OCI-LY3 (cell line): Measurements from ENCODE around the gene FBXO41.

Experiments
- EZH2phosphoT487 ChIP-seq: fragments of 200-600 bp; shearing (Covaris generic); IDR thresholded peaks from 2 replicates; pipeline ENCODE4 v1.6.1; 2018; ENCODE audit warnings: antibody characterized with exemption, mixed run types, low read depth
- TF ChIP-seq, protein P1 (sequence below): fragments of 200-600, 300-600 bp; sonication (generic); IDR thresholded peaks from 2 replicates; pipeline ENCODE4 v1.5.1; 2014; ENCODE audit warnings: antibody characterized with exemption, low read length, low read depth

- TF ChIP-seq, protein P1, sequence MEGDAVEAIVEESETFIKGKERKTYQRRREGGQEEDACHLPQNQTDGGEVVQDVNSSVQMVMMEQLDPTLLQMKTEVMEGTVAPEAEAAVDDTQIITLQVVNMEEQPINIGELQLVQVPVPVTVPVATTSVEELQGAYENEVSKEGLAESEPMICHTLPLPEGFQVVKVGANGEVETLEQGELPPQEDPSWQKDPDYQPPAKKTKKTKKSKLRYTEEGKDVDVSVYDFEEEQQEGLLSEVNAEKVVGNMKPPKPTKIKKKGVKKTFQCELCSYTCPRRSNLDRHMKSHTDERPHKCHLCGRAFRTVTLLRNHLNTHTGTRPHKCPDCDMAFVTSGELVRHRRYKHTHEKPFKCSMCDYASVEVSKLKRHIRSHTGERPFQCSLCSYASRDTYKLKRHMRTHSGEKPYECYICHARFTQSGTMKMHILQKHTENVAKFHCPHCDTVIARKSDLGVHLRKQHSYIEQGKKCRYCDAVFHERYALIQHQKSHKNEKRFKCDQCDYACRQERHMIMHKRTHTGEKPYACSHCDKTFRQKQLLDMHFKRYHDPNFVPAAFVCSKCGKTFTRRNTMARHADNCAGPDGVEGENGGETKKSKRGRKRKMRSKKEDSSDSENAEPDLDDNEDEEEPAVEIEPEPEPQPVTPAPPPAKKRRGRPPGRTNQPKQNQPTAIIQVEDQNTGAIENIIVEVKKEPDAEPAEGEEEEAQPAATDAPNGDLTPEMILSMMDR, result no peak
- no peak for TF ChIP-seq EZH2phosphoT487
Measured at GRCh38 chr2:73244580-73244979, 39.7 kb downstream of the FBXO41 start.
